Vagina (tissue), 2 donors: Measurements from ENCODE around the gene CIDEA.
"Not testable (repeated sequence)": the region's sequence is repeated elsewhere in the genome, so short reads cannot be mapped to it uniquely, and the experiment has no call there.

Experiments used
- CTCF ChIP-seq, 3 experiments: fragments of 450-650 bp in 2 of 3; fragments of 200-600 bp in 1 of 3; sonication (generic) in 1 of 3; IDR thresholded peaks; one replicate each; pipeline ENCODE4 v1.5.1; 2017 to 2019; ENCODE audit warnings: antibody characterized with exemption in 3 of 3, mild to moderate bottlenecking in 2 of 3, moderate library complexity in 2 of 3
- POLR2A ChIP-seq, 2 donors: fragments of 450-650 bp; IDR thresholded peaks; one replicate each; pipeline ENCODE4 v1.6.1; 2017; ENCODE audit warnings: antibody characterized with exemption in 2 of 2, mild to moderate bottlenecking in 2 of 2, moderate library complexity in 2 of 2
- POLR2AphosphoS5 ChIP-seq, 2 donors: sonication (generic); formaldehyde crosslinking; IDR thresholded peaks; one replicate each; pipeline ENCODE4 v1.9.0; 2017; ENCODE audit warnings: antibody characterized with exemption in 2 of 2, mild to moderate bottlenecking in 2 of 2, low read depth in 1 of 2; ENCODE audit not compliant: insufficient read depth in 1 of 2

- TF ChIP-seq CTCF (IDR thresholded peaks at IDR 0.05); POLR2A (IDR thresholded peaks at IDR 0.05); POLR2AphosphoS5 (IDR thresholded peaks at IDR 0.05; ENCODE audit: insufficient read depth in 1 of 2, low read depth in 1 of 2): not testable (repeated sequence)
Observed at GRCh38 chr18:12216471-12216870, 37.7 kb upstream of the CIDEA start.
